K562 (cell line): Measurements from ENCODE around the gene SLC25A21. TPM values are rescaled to one million over a fixed set of nuclear protein-coding genes. Genes with fewer than 3 reads are reported as not detected.

Experiments
- BRCA1 ChIP-seq, 2 experiments: fragments of 450-650 bp in 1 of 2; sonication (generic) in 1 of 2; formaldehyde crosslinking in 1 of 2; IDR thresholded peaks; 2 replicates each; pipeline versions ENCODE4 v1.5.0 to v1.6.1; 2017 to 2020; ENCODE audit warnings: mild to moderate bottlenecking in 1 of 2, missing genetic modification reagents in 1 of 2
- CHD7 ChIP-seq: fragments of 200-600 bp; sonication (generic); IDR thresholded peaks from one replicate; pipeline ENCODE4 v1.6.1; 2012; ENCODE audit warnings: mild to moderate bottlenecking, low read depth, low read length, inconsistent platforms
- E2F4 ChIP-seq: sonication (generic); formaldehyde crosslinking; IDR thresholded peaks from 2 replicates; pipeline ENCODE4 v1.8.0; 2022; ENCODE audit warnings: mild to moderate bottlenecking, low read depth, missing genetic modification reagents
- ESRRA ChIP-seq: fragments of 450-650 bp; IDR thresholded peaks from 2 replicates; pipeline ENCODE4 v1.6.1; 2014; ENCODE audit warnings: low read depth, mild to moderate bottlenecking, moderate library complexity, borderline replicate concordance
- GATA2 ChIP-seq: sonication (generic); formaldehyde crosslinking; IDR thresholded peaks from 2 replicates; pipeline ENCODE4 v1.4.0; 2020; ENCODE audit warnings: mild to moderate bottlenecking, missing genetic modification reagents
- HMGXB4 ChIP-seq: sonication (generic); formaldehyde crosslinking; IDR thresholded peaks from 2 replicates; pipeline ENCODE4 v1.8.1; 2023; ENCODE audit warnings: mild to moderate bottlenecking, missing genetic modification reagents
- L3MBTL2 ChIP-seq: fragments of 450-650 bp; IDR thresholded peaks from 2 replicates; pipeline ENCODE4 v1.6.1; 2016; ENCODE audit warnings: mild to moderate bottlenecking, moderate library complexity
- MAFG ChIP-seq: fragments of 450-650 bp; conservative IDR thresholded peaks from 2 replicates; pipeline ENCODE4 v1.6.1; 2016; ENCODE audit warnings: missing genetic modification characterization, missing compliant biosample characterization
- NFATC3 ChIP-seq: fragments of 450-650 bp; IDR thresholded peaks from 2 replicates; pipeline ENCODE4 v1.6.1; 2017; ENCODE audit warnings: mild to moderate bottlenecking
- PHB ChIP-seq: fragments of 250-450 bp; sonication (Bioruptor Pico); IDR thresholded peaks from 2 replicates; pipeline ENCODE4 v1.5.0; 2021
- TRIM24 ChIP-seq, 2 experiments: fragments of 450-650 bp; IDR thresholded peaks; 2 replicates each; pipeline ENCODE4 v1.6.1; 2016
- ZKSCAN8 ChIP-seq: fragments of 200-800 bp; sonication (Bioruptor generic); IDR thresholded peaks from 2 replicates; pipeline ENCODE4 v1.6.1; 2016; ENCODE audit warnings: missing genetic modification characterization, missing compliant biosample characterization
- ZNF586 ChIP-seq: fragments of 450-650 bp; formaldehyde crosslinking; conservative IDR thresholded peaks from 2 replicates; pipeline ENCODE4 v1.4.0; 2020; ENCODE audit warnings: mild to moderate bottlenecking, moderate library complexity
- polyA plus RNA-seq, 8 experiments: library from polyadenylated mRNA; depleted of rRNA in 4 of 8; stranded (reverse) in 5 of 8; unstranded in 3 of 8; fragments of >200 nt; fragmentation: Nextera tagmentation in 2 of 8; fragmentation: Illumina TruSeq in 1 of 8; extraction: Ambion mirVana in 2 of 8; extraction: Trizol in 1 of 8; gene quantifications; 2 replicates each; pipeline versions ENCODE4 v1.2.1 to v1.2.3, GENCODE V29; 2011 to 2014; ENCODE audit warnings: inconsistent platforms in 1 of 8, missing spikeins in 1 of 8
- total RNA-seq, 7 experiments: library from RNA; depleted of rRNA in 6 of 7; stranded (reverse); fragments of >200 nt in 6 of 7; fragmentation: Illumina TruSeq in 2 of 7; extraction: Trizol in 2 of 7; gene quantifications; 2 replicates each; pipeline versions ENCODE4 v1.2.1 to v1.2.3, GENCODE V29; 2011 to 2021; ENCODE audit warnings: low replicate concordance in 1 of 7
- TF ChIP-seq, protein P1 (sequence below): sonication (generic); formaldehyde crosslinking; IDR thresholded peaks from 2 replicates; pipeline ENCODE4 v1.8.0; 2022; ENCODE audit warnings: mild to moderate bottlenecking, missing genetic modification reagents

The SLC25A21 gene
- total and polyA plus RNA-seq, 9 of the 15 experiments (the other 6 are each of a cell fraction or from before 2014, with no cell fraction given) = 15.2 to 46.7 (median 28.7) TPM

DNA sequence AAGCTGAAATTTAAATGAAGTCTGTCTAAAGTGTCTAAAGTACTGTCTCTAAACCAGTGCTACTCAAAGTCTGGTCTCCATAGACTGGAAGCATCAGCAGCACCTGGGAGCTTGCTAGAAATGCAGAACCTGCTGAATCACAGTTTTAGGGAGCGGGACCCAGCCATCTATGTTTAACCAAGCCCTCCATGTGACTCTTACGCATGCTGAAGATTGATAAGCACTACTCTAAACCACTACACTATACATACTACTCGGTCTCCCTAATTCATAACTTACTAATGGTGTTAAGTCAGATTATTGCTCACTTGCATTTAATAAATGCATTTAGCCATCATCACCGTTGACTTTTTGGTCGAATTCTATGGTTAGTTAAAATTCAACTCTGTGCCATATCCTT lies 88.8 kb downstream of the SLC25A21 start (continued):
- TF ChIP-seq NFATC3 (no peak), ESRRA (no peak), ZNF586 (CRISPR knock-in tag) (no peak), BRCA1 (IDR thresholded peaks at IDR 0.05) (no peak), BRCA1 (CRISPR knock-in tag; IDR thresholded peaks at IDR 0.05) (no peak), E2F4 (CRISPR knock-in tag) (no peak), PHB (no peak), TRIM24 (IDR thresholded peaks at IDR 0.05) (peak in 1 of 2 experiments; percentile 39; a peak in 1 of 4 replicates), CHD7 (no peak), L3MBTL2 (peak; percentile 69), HMGXB4 (no peak), ZKSCAN8 (no peak), GATA2 (CRISPR knock-in tag) (no peak), MAFG (peak; percentile 66)
- TF ChIP-seq, protein P1, sequence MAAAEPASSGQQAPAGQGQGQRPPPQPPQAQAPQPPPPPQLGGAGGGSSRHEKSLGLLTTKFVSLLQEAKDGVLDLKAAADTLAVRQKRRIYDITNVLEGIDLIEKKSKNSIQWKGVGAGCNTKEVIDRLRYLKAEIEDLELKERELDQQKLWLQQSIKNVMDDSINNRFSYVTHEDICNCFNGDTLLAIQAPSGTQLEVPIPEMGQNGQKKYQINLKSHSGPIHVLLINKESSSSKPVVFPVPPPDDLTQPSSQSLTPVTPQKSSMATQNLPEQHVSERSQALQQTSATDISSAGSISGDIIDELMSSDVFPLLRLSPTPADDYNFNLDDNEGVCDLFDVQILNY (CRISPR knock-in tag) = no peak
